Glutamatergic neuron (in vitro differentiated cells): ENCODE measurements around the gene SETD1B. TPM values are rescaled to one million over a fixed set of nuclear protein-coding genes. Genes with fewer than 3 reads are reported as not detected.

Experiments used
- DNase-seq: peaks from one replicate; pipeline ENCODE4 v3.0.0; 2022
- H3K27ac Mint-ChIP-seq: one replicate; pipeline ENCODE4 v1.8.0; 2020; ENCODE audit warnings: mild to moderate bottlenecking, mixed read lengths, inconsistent platforms; ENCODE audit not compliant: unreplicated experiment
- H3K27me3 Mint-ChIP-seq: one replicate; pipeline ENCODE4 v1.8.0; 2020; ENCODE audit warnings: mild to moderate bottlenecking, moderate library complexity, mixed read lengths, inconsistent platforms; ENCODE audit not compliant: unreplicated experiment
- H3K36me3 Mint-ChIP-seq: one replicate; pipeline ENCODE4 v1.8.0; 2020; ENCODE audit warnings: mild to moderate bottlenecking, mixed read lengths, inconsistent platforms; ENCODE audit not compliant: unreplicated experiment
- H3K4me1 Mint-ChIP-seq: one replicate; pipeline ENCODE4 v1.8.0; 2020; ENCODE audit warnings: mild to moderate bottlenecking, low read depth, mixed read lengths, inconsistent platforms; ENCODE audit not compliant: unreplicated experiment
- H3K4me3 Mint-ChIP-seq: one replicate; pipeline ENCODE4 v1.8.0; 2020; ENCODE audit warnings: mild to moderate bottlenecking, mixed read lengths, inconsistent platforms; ENCODE audit not compliant: unreplicated experiment
- H3K9me3 Mint-ChIP-seq: one replicate; pipeline ENCODE4 v1.8.0; 2020; ENCODE audit warnings: mild to moderate bottlenecking, moderate library complexity, mixed read lengths, inconsistent platforms; ENCODE audit not compliant: unreplicated experiment
- CTCF ChIP-seq: fragments of 200-600 bp; sonication (generic); IDR thresholded peaks from one replicate; pipeline ENCODE4 v1.5.0; 2021; ENCODE audit not compliant: partially characterized antibody, unreplicated experiment
- total RNA-seq: library from RNA; stranded (reverse); fragmentation: NEBNext Ultra II Directional; extraction: Animal tissue kit (Norgen Biotek cat#: 25700); gene quantifications from one replicate; pipeline ENCODE4 v1.2.1, GENCODE V29; 2021; ENCODE audit not compliant: unreplicated experiment

The SETD1B gene
- total RNA-seq, 1 donor from 2014 or later, result 35.0 TPM

- Mint-ChIP-seq H3K36me3 (no peaks in the 10 kb centered on the region), H3K27me3 (peaks cover 21% of the 10 kb centered on the region), H3K4me3 (no peak overlapping the region), H3K27ac (no peak overlapping the region), H3K4me1 (peaks cover 17% of the 10 kb centered on the region), H3K9me3 (peaks cover 20% of the 10 kb centered on the region)
- DNase-seq, result no peak
- TF ChIP-seq CTCF, result no peak
Observed at GRCh38 chr12:121779422-121779895, 24.4 kb upstream of the SETD1B start.

GRCh38 chr12:121780429-121780828, 23.4 kb upstream of the SETD1B start:
- Mint-ChIP-seq H3K27ac (peak overlapping the region; percentile 62), H3K4me1 (peaks cover 18% of the 10 kb centered on the region), H3K9me3 (peaks cover 25% of the 10 kb centered on the region), H3K27me3 (peaks cover 23% of the 10 kb centered on the region), H3K36me3 (no peaks in the 10 kb centered on the region), H3K4me3 (no peak overlapping the region)
- DNase-seq, result no peak
- no peak for TF ChIP-seq CTCF

- Mint-ChIP-seq H3K27ac (peak overlapping the region; percentile 78), H3K4me1 (peaks cover 18% of the 10 kb centered on the region), H3K36me3 (no peaks in the 10 kb centered on the region), H3K4me3 (peak overlapping the region; percentile 25), H3K27me3 (peaks cover 27% of the 10 kb centered on the region), H3K9me3 (peaks cover 26% of the 10 kb centered on the region)
- no peak for TF ChIP-seq CTCF
- DNase-seq, result no peak
Observed at GRCh38 chr12:121781484-121781997, 22.3 kb upstream of the SETD1B start.

GRCh38 chr12:121781998-121782979, 21.5 kb upstream of the SETD1B start:
- Mint-ChIP-seq H3K36me3 (no peaks in the 10 kb centered on the region), H3K27ac (peak overlapping the region; percentile 78), H3K4me1 (peaks cover 18% of the 10 kb centered on the region), H3K9me3 (peaks cover 29% of the 10 kb centered on the region), H3K27me3 (peaks cover 27% of the 10 kb centered on the region), H3K4me3 (peak overlapping the region; percentile 25)
- TF ChIP-seq CTCF, result no peak
- DNase-seq, result no peak

- DNase-seq, result no peak
- H3K36me3 Mint-ChIP-seq, result no peaks in the 10 kb centered on the region
- H3K27ac Mint-ChIP-seq, result peak overlapping the region; percentile 49
- peaks cover 27% of the 10 kb centered on the region for H3K27me3 Mint-ChIP-seq
- H3K4me3 Mint-ChIP-seq, result peak overlapping the region; percentile 53
- TF ChIP-seq CTCF, result no peak
- peaks cover 28% of the 10 kb centered on the region for H3K9me3 Mint-ChIP-seq
- peaks cover 17% of the 10 kb centered on the region for H3K4me1 Mint-ChIP-seq
Observed at GRCh38 chr12:121783766-121784165, 20.0 kb upstream of the SETD1B start.
